Gastroesophageal sphincter (tissue), 2 donors: ENCODE data around the gene SDC1.

ENCODE experiments used
- EP300 ChIP-seq: sonication (generic); formaldehyde crosslinking; IDR thresholded peaks from one replicate; pipeline ENCODE4 v1.6.1; 2017; ENCODE audit warnings: antibody characterized with exemption, mild to moderate bottlenecking
- POLR2A ChIP-seq, 2 donors: fragments of 450-650 bp; IDR thresholded peaks; one replicate each; pipeline ENCODE4 v1.6.1; 2017; ENCODE audit warnings: antibody characterized with exemption in 2 of 2, mild to moderate bottlenecking in 2 of 2, moderate library complexity in 1 of 2

DNA sequence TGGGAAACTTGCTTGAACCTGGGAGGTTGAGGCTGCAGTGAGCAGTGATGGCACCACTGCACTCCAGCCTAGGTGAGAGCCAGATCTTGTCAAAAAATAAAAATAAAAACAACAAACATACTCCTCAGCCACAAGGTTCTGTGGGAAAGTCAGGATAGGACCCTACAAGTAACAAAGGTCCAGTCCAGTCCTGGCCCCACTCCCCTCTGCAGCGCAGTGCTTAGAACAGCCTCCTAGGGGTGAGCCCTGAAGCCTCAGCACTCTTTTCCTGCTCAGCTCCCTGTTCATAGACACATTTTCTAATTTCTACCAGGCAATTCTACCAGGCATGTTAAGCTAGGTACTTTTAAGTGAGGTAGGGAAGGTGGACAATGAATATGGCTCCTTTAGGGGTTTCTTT is 22.2 kb upstream of the SDC1 start:
- TF ChIP-seq POLR2A (IDR thresholded peaks at IDR 0.05) (no peak), EP300 (no peak)
